Common myeloid progenitor, CD34-positive (primary cell): ENCODE results near the gene ENKD1.
A peak's percentile ranks its signal among the peaks of the same experiment; 100 is the strongest.

Experiments
- CTCF ChIA-PET: fragments of 350-600 bp; sonication (Branson Sonifier 250); formaldehyde crosslinking; loops from one replicate; lab custom pipeline; 2021; ENCODE audit warnings: antibody characterized with exemption; lab: Charles Lee
- POLR2A ChIA-PET: fragments of 350-600 bp; sonication (Branson Sonifier 250); formaldehyde crosslinking; loops from one replicate; lab custom pipeline; 2021; ENCODE audit warnings: antibody characterized with exemption; lab: Charles Lee
- DNase-seq, 3 donors: peaks; one replicate each; pipeline versions ENCODE4 v3.0.0 to v3.0.0-alpha.2; 2013
- H3K27ac ChIP-seq, 2 experiments: 1 replicate in 1 of 2; 2 replicates in 1 of 2; pipeline ENCODE4 v1.7.0; 2013; ENCODE audit warnings: inconsistent platforms in 2 of 2, low read length in 2 of 2, mild to moderate bottlenecking in 2 of 2, low read depth in 1 of 2, moderate library complexity in 1 of 2; ENCODE audit not compliant: severe bottlenecking in 2 of 2, insufficient read depth in 1 of 2, poor library complexity in 1 of 2
- H3K27me3 ChIP-seq, 5 experiments: replicated peaks in 2 of 5; 1 replicate in 3 of 5; 2 replicates in 2 of 5; pipeline versions ENCODE4 v1.6.1 to v1.7.0; 2013; ENCODE audit warnings: low read length in 4 of 5, mild to moderate bottlenecking in 2 of 5, moderate library complexity in 2 of 5, inconsistent platforms in 1 of 5; ENCODE audit not compliant: insufficient read depth in 5 of 5, control insufficient read depth in 4 of 5
- H3K36me3 ChIP-seq, 4 experiments: 1 replicate in 2 of 4; 2 replicates in 2 of 4; pipeline versions ENCODE4 v1.6.1 to v1.7.0; 2013; ENCODE audit warnings: low read length in 3 of 4, control low read depth in 1 of 4, mild to moderate bottlenecking in 1 of 4; ENCODE audit not compliant: control insufficient read depth in 4 of 4, insufficient read depth in 4 of 4
- H3K4me1 ChIP-seq, 4 experiments: 1 replicate in 3 of 4; 2 replicates in 1 of 4; pipeline versions ENCODE4 v1.6.1 to v1.7.1; 2013; ENCODE audit warnings: low read length in 3 of 4, mild to moderate bottlenecking in 3 of 4, control low read depth in 1 of 4, inconsistent platforms in 1 of 4, moderate library complexity in 1 of 4; ENCODE audit not compliant: control insufficient read depth in 4 of 4, insufficient read depth in 4 of 4; ENCODE audit errors: control extremely low read depth in 1 of 4
- H3K4me3 ChIP-seq, 7 experiments: 1 replicate in 4 of 7; 2 replicates in 3 of 7; pipeline versions ENCODE4 v1.5.1 to v1.7.0; 2013; ENCODE audit warnings: mild to moderate bottlenecking in 7 of 7, low read length in 6 of 7, moderate library complexity in 6 of 7, inconsistent platforms in 2 of 7, low read depth in 2 of 7, control low read depth in 1 of 7; ENCODE audit not compliant: insufficient read depth in 4 of 7, control insufficient read depth in 1 of 7; ENCODE audit errors: extremely low read depth in 1 of 7
- H3K9me3 ChIP-seq, 5 experiments: 1 replicate in 4 of 5; 2 replicates in 1 of 5; pipeline versions ENCODE4 v1.6.1 to v1.7.1; 2013; ENCODE audit warnings: low read length in 4 of 5, mild to moderate bottlenecking in 2 of 5, inconsistent platforms in 1 of 5, low read depth in 1 of 5, moderate library complexity in 1 of 5; ENCODE audit not compliant: control insufficient read depth in 4 of 5, insufficient read depth in 2 of 5; ENCODE audit errors: control extremely low read depth in 1 of 5
- WGBS: methylation state at CpG from one replicate; pipeline ENCODE4 v1.1.5; 2013; ENCODE audit not compliant: insufficient coverage; 5-methylcytosine and 5-hydroxymethylcytosine counted together

ENKD1 gene

DNA sequence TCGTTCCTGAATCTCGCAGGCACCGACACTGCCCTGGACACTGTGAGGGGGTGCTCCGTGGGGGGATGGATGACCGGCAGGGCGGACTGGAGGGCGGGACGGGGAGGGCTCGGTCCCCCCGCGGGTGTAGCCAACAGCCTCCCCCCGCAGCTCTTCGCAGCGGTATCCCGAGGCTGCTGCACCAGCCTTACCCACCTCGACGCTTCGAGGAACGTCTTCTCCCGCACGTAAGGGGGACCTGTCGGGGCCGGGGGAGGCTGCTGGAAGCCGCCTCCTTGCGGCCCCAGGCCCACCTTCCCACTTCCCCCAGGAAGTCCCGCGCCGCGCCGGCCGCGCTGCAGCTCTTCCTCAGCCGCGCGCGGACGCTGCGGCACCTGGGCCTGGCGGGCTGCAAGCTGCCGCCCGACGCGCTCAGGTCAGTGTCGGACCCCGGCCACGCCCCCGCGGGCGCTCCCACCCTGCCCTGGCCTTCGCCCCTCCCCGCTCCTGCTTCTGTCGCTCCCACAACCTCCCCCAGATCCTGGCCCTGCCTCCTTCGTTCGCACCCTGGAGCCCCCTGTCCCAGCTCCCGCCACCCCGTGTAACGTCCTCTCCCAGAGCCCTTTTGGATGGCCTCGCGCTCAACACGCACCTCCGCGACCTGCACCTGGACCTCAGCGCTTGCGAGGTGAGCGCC lies 18.3 kb downstream of the ENKD1 start:
- Histone ChIP-seq H3K27ac (no peak overlapping the region), H3K27me3 (no peaks in the 10 kb centered on the region), H3K36me3 (peaks cover 6 to 60% (median 47%) of the 10 kb centered on the region in 4 experiments), H3K4me3 (no peak overlapping the region), H3K4me1 (peaks cover 0 to 22% (median 19%) of the 10 kb centered on the region in 4 experiments), H3K9me3 (no peaks in the 10 kb centered on the region)
- ChIA-PET CTCF (interaction anchor here (1.4 to 12.2 kb wide), 5 partner anchors 11 to 128 kb away, joined by 5 to 113 read pairs (median 70); partner anchors contain the start of genes ACD, C16orf86, ENKD1 and PARD6A), POLR2A (interaction anchor here (0.6 kb wide), 1 partner anchor 172 kb away, joined by 4 read pairs; no protein-coding TSS in a partner anchor)
- DNase-seq: no peak
- WGBS: 95% methylated on average over 54 of the region's 65 CpGs

DNA sequence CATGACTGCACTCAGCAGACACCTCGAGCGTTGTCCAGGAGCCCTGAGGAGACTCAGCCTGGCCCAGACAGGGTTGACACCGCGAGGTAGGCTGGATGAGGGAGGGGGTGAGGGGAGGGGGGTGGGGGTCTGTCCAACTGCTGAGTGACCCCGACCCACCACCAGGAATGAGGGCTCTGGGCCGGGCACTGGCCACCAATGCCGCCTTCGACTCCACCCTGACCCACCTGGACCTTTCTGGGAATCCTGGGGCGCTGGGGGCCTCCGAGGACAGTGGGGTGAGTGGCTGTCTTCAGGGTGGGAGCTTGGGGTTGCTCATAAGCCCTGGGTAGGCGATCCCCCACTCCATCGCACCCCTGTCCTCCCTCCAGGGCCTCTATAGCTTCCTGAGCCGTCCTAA lies 18.9 kb downstream of the ENKD1 start:
- no peak overlapping the region for H3K27ac ChIP-seq
- H3K9me3 ChIP-seq: no peaks in the 10 kb centered on the region
- no peaks in the 10 kb centered on the region for H3K27me3 ChIP-seq
- no peak for DNase-seq
- ChIA-PET CTCF (interaction anchor here (1.4 to 12.2 kb wide), 6 partner anchors 12 to 128 kb away, joined by 5 to 113 read pairs (median 62); partner anchors contain the start of genes ACD, C16orf86, CTCF and ENKD1), POLR2A (interaction anchor here (0.6 kb wide), 2 partner anchors 101 to 171 kb away, joined by 3 to 4 read pairs; no protein-coding TSS in a partner anchor)
- peaks cover 6 to 60% (median 47%) of the 10 kb centered on the region in 4 experiments for H3K36me3 ChIP-seq
- peaks cover 0 to 22% (median 19%) of the 10 kb centered on the region in 4 experiments for H3K4me1 ChIP-seq
- no peak overlapping the region for H3K4me3 ChIP-seq
- WGBS: 94% methylated on average over 9 of the region's 13 CpGs

DNA sequence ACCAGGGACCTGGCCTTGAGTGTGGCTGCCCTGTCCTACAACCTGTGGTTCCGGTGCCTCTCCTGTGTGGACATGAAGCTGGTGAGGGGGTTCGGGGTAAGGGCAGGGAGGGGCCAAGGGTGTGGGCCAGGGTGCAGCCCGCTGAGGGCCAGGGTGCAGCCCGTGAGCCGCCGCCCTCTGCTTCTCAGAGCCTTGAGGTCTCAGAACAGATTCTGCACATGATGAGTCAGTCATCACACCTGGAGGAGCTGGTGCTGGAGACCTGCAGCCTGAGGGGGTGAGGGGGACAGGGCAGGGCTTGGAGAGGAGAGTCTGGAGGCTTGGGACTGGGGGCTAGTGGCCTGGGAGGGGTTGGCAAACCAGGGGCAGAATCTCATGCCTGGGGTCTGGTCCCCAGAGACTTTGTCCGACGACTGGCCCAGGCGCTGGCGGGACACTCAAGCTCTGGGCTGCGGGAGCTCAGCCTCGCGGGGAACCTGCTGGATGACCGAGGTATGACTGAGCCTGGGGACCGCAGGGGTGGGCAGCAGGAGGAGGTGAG lies 19.4 kb downstream of the ENKD1 start:
- no peak overlapping the region for H3K4me3 ChIP-seq
- POLR2A ChIA-PET: interaction anchor here (0.6 kb wide), 2 partner anchors 100 to 171 kb away, joined by 3 to 4 read pairs; no protein-coding TSS in a partner anchor
- peak overlapping the region in 1 of 2 experiments; percentile 5 for H3K27ac ChIP-seq
- CTCF ChIA-PET: interaction anchor here (1.4 to 12.2 kb wide), 7 partner anchors 12 to 127 kb away, joined by 5 to 113 read pairs (median 55); partner anchors contain the start of genes ACD, C16orf86, CTCF and ENKD1
- 97% methylated on average over 14 of the region's 15 CpGs for WGBS
- DNase-seq: no peak
- H3K27me3 ChIP-seq: no peaks in the 10 kb centered on the region
- H3K36me3 ChIP-seq: peaks cover 6 to 56% (median 46%) of the 10 kb centered on the region in 4 experiments
- H3K4me1 ChIP-seq: peaks cover 0 to 22% (median 19%) of the 10 kb centered on the region in 4 experiments
- H3K9me3 ChIP-seq: no peaks in the 10 kb centered on the region

DNA sequence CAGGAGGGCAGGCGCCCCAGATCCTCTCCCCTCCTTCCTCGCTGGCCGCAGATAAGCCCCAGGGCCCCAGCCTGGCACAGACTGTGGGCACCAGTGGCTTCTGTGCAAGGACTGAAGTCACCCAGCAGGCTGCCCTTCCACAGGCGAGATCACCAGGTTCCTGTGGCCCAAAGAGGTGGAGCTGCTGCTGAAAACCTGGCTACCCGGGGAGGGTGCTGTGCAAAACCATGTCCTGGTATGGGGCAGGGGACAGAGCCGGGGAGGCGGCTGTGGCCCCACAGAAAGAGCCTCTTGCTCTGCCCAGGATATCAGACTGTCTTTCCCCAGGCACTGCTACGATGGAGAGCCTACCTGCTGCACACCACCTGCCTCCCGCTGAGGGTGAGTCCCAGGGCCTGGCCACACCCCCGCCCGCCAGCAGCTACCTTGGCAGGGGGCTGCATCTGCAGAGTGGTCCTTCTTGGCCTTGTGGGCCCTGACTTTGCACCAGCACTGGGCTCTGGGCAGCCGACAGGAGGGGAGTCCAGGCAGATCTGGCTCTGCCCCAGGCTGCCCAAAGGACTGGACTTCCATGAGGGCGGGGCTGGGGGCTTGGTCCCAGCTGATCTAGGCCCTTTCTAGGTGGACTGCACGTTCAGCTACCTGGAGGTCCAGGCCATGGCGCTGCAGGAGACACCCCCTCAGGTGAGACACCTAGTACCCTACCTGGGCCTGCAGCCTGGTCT lies 21.0 kb downstream of the ENKD1 start:
- Histone ChIP-seq H3K4me1 (peaks cover 0 to 22% (median 19%) of the 10 kb centered on the region in 4 experiments), H3K4me3 (peak overlapping the region; percentile 38 to 80 (median 61)), H3K27me3 (no peaks in the 10 kb centered on the region), H3K36me3 (peaks cover 6 to 40% (median 31%) of the 10 kb centered on the region in 4 experiments), H3K9me3 (no peaks in the 10 kb centered on the region), H3K27ac (peak overlapping the region; percentile 54 to 81)
- 61% methylated on average over 15 of the region's 15 CpGs for WGBS
- POLR2A ChIA-PET: interaction anchor here (0.7 to 3.1 kb wide), 7 partner anchors 12 to 108 kb away, joined by 3 to 13 read pairs (median 3); partner anchors contain the start of gene ACD
- CTCF ChIA-PET: interaction anchor here (0.7 to 12.2 kb wide), 23 partner anchors 13 to 164 kb away, joined by 3 to 113 read pairs (median 8); partner anchors contain the start of genes ACD, ATP6V0D1, C16orf86 and CTCF
- peak in 2 of 3 donors; percentile 45 to 65 for DNase-seq

DNA sequence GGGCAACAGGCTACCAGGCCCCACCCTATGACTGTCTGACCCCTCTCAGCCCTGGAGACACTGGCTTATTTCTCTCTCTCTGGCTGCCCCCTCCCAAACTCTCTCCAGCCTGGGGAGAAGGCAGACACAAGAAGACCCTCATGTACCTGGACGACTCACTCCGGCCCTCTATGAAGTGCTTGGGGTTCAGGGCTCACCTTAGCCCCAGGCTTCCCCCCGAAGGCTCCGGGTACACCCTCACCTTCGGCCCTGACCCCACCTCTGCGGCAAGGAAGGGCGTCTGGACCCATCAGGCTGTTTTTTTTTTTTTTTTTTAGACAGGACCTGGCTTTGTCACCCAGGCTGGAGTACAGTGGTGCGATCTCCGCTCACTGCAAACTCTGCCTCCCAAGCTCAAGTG lies 22.5 kb downstream of the ENKD1 start:
- H3K27me3 ChIP-seq: no peaks in the 10 kb centered on the region
- ChIA-PET POLR2A (interaction anchor here (3.1 kb wide), 1 partner anchor 97 kb away, joined by 13 read pairs; no protein-coding TSS in a partner anchor), CTCF (interaction anchor here (0.7 to 12.2 kb wide), 19 partner anchors 11 to 163 kb away, joined by 3 to 113 read pairs (median 8); partner anchors contain the start of genes ACD, C16orf86, CTCF and ENKD1)
- no peak for DNase-seq
- peaks cover 0 to 32% (median 24%) of the 10 kb centered on the region in 4 experiments for H3K36me3 ChIP-seq
- H3K9me3 ChIP-seq: no peaks in the 10 kb centered on the region
- 95% methylated on average over 9 of the region's 9 CpGs for WGBS
- peaks cover 0 to 22% (median 18%) of the 10 kb centered on the region in 4 experiments for H3K4me1 ChIP-seq
- peak overlapping the region in 1 of 2 experiments; percentile 81 for H3K27ac ChIP-seq
- H3K4me3 ChIP-seq: peak overlapping the region in 2 of 7 experiments; percentile 71 to 80
